Measurements from ENCODE around the gene FAM120B.
"Not testable (repeated sequence)": the region's sequence is repeated elsewhere in the genome, so short reads cannot be mapped to it uniquely, and the experiment has no call there.

FAM120B gene

DNA sequence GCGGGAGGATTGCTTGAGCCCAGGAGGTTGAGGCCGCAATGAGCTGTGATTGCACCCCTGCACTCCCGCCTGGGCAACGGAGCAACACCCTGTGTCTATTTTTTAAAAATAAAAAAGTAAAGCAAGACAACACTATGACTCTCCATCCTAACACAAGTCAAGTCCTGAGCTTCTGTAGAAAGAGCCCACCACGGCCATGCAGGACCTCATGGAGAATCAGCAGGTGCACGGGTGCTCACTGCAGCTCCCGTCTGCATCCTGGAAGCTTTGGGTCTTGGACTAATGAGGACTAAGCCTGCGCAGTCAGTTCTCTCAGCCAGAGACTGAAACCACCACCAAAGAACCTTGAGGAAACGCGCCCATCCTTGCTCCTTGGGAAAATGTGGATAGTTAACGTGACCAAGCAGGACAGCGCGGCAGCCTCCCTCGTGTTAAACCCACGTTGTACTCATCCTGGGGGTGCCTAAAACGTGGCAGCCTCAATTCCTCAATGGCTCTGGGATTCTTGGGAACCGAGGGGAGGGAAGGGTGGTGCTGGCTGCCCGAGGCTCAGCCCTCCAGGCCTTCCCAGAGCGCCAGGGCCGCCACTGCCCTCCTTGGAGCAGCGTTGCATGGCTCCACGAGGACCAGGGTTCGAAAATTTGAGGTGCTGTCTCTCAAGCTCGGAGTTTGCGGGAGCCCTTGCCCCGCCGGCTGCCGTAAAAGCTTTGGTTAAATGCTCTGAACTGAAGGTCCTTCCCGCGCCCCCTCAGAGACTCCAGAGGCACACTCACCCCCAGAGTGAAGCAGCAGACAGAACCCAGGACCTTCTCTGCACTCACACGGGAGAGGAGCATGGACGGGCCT is 44.7 kb upstream of the FAM120B start:
- no peak overlapping the region for H3K4me3 ChIP-seq (ENCODE audit: control insufficient read depth, low read depth, low read length)
- DNase-seq (ENCODE audit: low read depth) = no peak
- TF ChIP-seq, protein P1, sequence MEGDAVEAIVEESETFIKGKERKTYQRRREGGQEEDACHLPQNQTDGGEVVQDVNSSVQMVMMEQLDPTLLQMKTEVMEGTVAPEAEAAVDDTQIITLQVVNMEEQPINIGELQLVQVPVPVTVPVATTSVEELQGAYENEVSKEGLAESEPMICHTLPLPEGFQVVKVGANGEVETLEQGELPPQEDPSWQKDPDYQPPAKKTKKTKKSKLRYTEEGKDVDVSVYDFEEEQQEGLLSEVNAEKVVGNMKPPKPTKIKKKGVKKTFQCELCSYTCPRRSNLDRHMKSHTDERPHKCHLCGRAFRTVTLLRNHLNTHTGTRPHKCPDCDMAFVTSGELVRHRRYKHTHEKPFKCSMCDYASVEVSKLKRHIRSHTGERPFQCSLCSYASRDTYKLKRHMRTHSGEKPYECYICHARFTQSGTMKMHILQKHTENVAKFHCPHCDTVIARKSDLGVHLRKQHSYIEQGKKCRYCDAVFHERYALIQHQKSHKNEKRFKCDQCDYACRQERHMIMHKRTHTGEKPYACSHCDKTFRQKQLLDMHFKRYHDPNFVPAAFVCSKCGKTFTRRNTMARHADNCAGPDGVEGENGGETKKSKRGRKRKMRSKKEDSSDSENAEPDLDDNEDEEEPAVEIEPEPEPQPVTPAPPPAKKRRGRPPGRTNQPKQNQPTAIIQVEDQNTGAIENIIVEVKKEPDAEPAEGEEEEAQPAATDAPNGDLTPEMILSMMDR (IDR thresholded peaks at IDR 0.05; ENCODE audit: control insufficient read depth, insufficient read depth, low read depth, low read length, missing control alignments) = no peak

DNA sequence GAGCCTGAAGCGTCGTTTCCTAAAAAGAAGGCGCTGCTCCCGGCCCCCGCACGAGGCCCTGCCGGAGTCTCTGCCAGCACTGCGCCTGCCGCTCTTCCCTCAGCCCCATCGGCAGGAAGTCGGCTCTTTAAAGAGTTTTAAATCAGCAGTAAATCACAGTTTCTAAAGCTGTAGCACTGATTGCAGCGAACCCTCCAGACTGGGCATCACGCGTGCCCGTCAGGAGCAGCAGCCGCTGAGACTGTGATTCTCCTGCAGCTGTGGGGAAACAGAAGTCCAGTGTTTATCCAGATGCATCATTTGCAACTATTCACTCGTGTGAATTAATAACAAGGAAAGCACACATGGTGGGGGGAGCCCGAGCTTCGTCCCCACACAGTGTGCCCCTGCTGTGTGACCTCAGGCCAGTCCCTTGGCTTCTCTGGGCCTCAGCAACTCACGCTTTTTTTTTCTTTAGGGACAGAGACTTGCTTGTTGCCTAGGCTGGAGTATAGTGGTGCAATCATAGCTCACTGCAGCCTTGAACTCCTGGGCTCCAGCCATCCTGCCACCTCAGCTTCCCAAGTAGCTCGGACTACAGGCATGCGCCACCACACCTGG is 44.0 kb upstream of the FAM120B start:
- H3K4me3 ChIP-seq (ENCODE audit: control insufficient read depth, low read depth, low read length) = no peak overlapping the region
- no peak for DNase-seq (ENCODE audit: low read depth)
- TF ChIP-seq, protein P1 (IDR thresholded peaks at IDR 0.05; ENCODE audit: control insufficient read depth, insufficient read depth, low read depth, low read length, missing control alignments) = no peak

DNA sequence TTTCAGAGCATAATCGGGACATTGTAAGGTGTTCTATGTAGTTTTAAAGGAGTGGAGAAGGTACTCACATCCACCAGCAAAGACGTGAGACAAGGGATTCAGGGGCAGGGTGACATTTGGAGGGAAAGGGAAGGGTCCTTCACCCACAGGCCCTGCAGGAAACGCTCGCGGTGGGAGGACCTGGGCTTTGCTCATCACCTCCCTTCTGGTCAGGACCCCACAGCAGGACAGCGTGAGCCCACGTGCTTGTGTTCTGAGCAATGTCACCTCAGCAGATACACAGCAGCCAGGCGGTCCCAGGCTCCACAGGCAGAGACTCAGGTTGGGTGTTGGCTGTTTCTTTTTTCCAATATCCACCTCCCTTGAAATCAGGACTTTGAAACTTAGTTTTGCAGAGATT is 43.1 kb upstream of the FAM120B start:
- TF ChIP-seq, protein P1 (IDR thresholded peaks at IDR 0.05; ENCODE audit: control insufficient read depth, insufficient read depth, low read depth, low read length, missing control alignments) = no peak
- H3K4me3 ChIP-seq (ENCODE audit: control insufficient read depth, low read depth, low read length) = no peak overlapping the region
- DNase-seq (ENCODE audit: low read depth) = no peak

DNA sequence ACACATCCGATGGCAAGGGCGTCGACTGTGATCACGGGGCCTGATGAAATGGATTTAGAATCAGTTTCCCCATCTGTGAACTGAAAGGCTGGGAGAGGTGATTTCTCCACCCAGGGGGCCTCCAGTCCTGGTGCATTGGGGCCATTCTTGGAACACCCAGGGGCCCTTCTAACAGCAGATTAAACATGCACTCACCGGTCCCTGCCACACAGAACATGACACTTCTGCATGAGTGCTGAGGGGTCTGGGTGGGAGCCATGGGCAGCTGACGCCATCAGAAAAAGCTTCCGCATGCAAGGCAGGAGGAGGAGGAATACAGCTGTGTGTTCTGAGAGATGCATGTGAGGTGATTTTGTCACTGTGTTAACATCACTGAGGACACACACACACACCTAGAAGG is 42.5 kb upstream of the FAM120B start:
- TF ChIP-seq, protein P1 (IDR thresholded peaks at IDR 0.05; ENCODE audit: control insufficient read depth, insufficient read depth, low read depth, low read length, missing control alignments) = no peak
- H3K4me3 ChIP-seq (ENCODE audit: control insufficient read depth, low read depth, low read length) = no peak overlapping the region
- DNase-seq (ENCODE audit: low read depth) = no peak

DNA sequence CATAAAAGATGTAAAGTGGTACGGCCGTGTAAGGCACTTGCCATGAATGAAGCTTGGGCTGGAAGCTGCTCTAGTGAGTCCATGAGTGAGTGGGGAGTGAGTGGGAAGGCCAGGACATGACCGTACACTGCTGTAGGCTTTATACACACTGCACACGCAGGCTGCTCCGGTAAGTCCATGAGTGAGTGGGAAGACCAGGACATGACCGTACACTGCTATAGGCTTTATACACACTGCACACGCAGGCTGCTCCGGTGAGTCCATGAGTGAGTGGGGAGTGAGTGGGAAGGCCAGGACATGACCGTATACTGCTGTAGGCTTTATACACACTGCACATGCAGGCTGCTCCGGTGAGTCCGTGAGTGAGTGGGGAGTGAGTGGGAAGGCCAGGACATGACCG is 41.9 kb upstream of the FAM120B start:
- not testable (repeated sequence) for DNase-seq (ENCODE audit: low read depth)

DNA sequence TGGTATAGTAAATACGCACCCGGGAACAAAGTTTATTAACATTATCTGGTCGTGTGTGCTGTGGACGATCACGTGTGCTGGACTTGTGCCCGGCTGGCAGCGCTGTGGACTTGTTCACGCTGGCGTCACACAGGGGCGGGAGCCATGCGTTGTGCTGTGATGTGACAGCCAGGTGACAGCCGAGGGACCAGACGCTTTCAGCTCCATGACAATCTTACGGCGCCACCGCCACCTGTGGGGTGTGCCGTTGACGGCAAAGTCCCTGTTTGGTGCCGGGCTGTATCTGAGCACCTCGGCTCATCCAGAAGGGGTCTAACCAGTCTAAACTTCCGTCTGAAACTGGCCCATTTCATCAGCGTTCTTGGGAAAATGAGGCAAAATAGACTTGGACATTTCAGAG is 40.9 kb upstream of the FAM120B start:
- DNase-seq (ENCODE audit: low read depth) = no peak
- no peak overlapping the region for H3K4me3 ChIP-seq (ENCODE audit: control insufficient read depth, low read depth, low read length)
- TF ChIP-seq, protein P1 (IDR thresholded peaks at IDR 0.05; ENCODE audit: control insufficient read depth, insufficient read depth, low read depth, low read length, missing control alignments) = no peak

More for the DNA sequence above, 41.9 kb upstream of the FAM120B start:
- not testable (repeated sequence) for H3K4me3 ChIP-seq (ENCODE audit: control insufficient read depth, low read depth, low read length)

DNA sequence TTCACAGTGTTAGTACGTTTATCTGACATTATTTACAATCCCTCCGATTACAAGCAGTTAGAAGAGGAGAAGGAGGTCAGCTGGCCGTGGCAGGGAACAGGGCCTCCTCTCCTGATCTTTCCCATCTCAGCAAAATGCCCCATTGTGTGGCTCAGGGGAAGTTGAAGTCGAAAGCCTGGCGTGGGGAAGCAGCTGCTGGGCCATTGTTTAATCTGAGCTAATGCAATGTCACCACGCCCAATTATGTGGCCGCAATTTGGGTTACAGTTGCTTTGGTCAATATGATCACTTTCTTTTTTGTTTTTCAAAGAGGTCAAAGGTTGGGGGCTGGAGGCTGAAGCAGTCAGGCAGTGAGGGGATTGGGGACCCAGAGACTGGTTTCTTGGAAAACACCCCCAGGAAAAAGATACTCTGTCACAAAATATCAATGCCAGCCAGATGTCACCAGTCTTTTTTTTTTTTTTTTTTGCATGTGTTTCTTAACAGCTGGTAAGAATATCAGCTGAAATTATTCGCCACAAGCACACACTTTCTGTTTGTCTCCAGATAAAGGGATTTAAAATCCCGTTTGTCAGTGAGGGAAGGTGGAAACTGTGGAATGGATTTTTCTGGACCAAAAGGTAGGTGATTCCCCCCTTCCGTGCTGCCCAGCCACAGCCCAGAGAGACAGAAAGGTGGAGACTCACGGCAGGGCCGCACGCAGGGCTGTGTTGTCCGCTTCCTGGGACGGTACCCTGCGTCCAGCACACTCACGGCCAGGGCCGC is 40.3 kb upstream of the FAM120B start:
- no peak for DNase-seq (ENCODE audit: low read depth)
- TF ChIP-seq, protein P1 (IDR thresholded peaks at IDR 0.05; ENCODE audit: control insufficient read depth, insufficient read depth, low read depth, low read length, missing control alignments) = no peak
- no peak overlapping the region for H3K4me3 ChIP-seq (ENCODE audit: control insufficient read depth, low read depth, low read length)
